HEK293T (cell line): Measurements from ENCODE around the gene EWSR1.

Experiments
- ARNT ChIP-seq: fragments of 450-650 bp; IDR thresholded peaks from 2 replicates; pipeline ENCODE4 v1.6.1; 2017; ENCODE audit warnings: mild to moderate bottlenecking
- BHLHE40 ChIP-seq: fragments of 450-650 bp; IDR thresholded peaks from 2 replicates; pipeline ENCODE4 v1.6.1; 2016; ENCODE audit warnings: mild to moderate bottlenecking, moderate library complexity, borderline replicate concordance
- CTBP1 ChIP-seq: fragments of 450-650 bp; IDR thresholded peaks from 2 replicates; pipeline ENCODE4 v1.6.1; 2016; ENCODE audit warnings: borderline replicate concordance
- ELF4 ChIP-seq: fragments of 450-650 bp; IDR thresholded peaks from 2 replicates; pipeline ENCODE4 v1.6.1; 2017; ENCODE audit warnings: antibody characterized with exemption
- FOXA1 ChIP-seq: fragments of 450-650 bp; IDR thresholded peaks from 2 replicates; pipeline ENCODE4 v1.6.1; 2016; ENCODE audit warnings: mild to moderate bottlenecking
- FOXK2 ChIP-seq: fragments of 450-650 bp; IDR thresholded peaks from 2 replicates; pipeline ENCODE4 v1.6.1; 2016; ENCODE audit warnings: mild to moderate bottlenecking
- FOXM1 ChIP-seq: fragments of 450-650 bp; IDR thresholded peaks from 2 replicates; pipeline ENCODE4 v1.6.1; 2017; ENCODE audit warnings: mild to moderate bottlenecking, borderline replicate concordance
- HDGF ChIP-seq: fragments of 450-650 bp; IDR thresholded peaks from 2 replicates; pipeline ENCODE4 v1.6.1; 2017; ENCODE audit warnings: antibody characterized with exemption, borderline replicate concordance
- NFRKB ChIP-seq: fragments of 450-650 bp; IDR thresholded peaks from 2 replicates; pipeline ENCODE4 v1.6.1; 2016; ENCODE audit warnings: mild to moderate bottlenecking, moderate library complexity
- PKNOX1 ChIP-seq: fragments of 450-650 bp; IDR thresholded peaks from 2 replicates; pipeline ENCODE4 v1.6.1; 2016
- SP1 ChIP-seq: fragments of 450-650 bp; IDR thresholded peaks from 2 replicates; pipeline ENCODE4 v1.6.1; 2017
- SUZ12 ChIP-seq: fragments of 450-650 bp; IDR thresholded peaks from 2 replicates; pipeline ENCODE4 v1.6.1; 2016; ENCODE audit warnings: mild to moderate bottlenecking
- TARDBP ChIP-seq: fragments of 450-650 bp; IDR thresholded peaks from 2 replicates; pipeline ENCODE4 v1.6.1; 2016
- ZNF384 ChIP-seq: fragments of 450-650 bp; IDR thresholded peaks from 2 replicates; pipeline ENCODE4 v1.6.1; 2016

GRCh38 chr22:29310863-29311339 is 42.8 kb downstream of the EWSR1 start:
- no peak for TF ChIP-seq SP1
- no peak for TF ChIP-seq PKNOX1
- TF ChIP-seq TARDBP: no peak
- TF ChIP-seq ARNT: no peak
- TF ChIP-seq BHLHE40: no peak
- TF ChIP-seq FOXK2: no peak
- no peak for TF ChIP-seq FOXM1
- no peak for TF ChIP-seq SUZ12
- TF ChIP-seq HDGF: no peak
- no peak for TF ChIP-seq CTBP1
- TF ChIP-seq NFRKB: no peak
- no peak for TF ChIP-seq FOXA1
- no peak for TF ChIP-seq ELF4
- TF ChIP-seq ZNF384: no peak
